ENCODE data around the gene HEXA. TPM values are rescaled to one million over a fixed set of nuclear protein-coding genes. Genes with fewer than 3 reads are reported as not detected.

The HEXA gene
- total and polyA plus RNA-seq, 2 of the 8 experiments (the other 6 are each of a cell fraction or from before 2014, with no cell fraction given): 52.5 to 73.7 TPM

GRCh38 chr15:72404356-72404755 is 28.5 kb upstream of the HEXA start:
- H2BK15ac ChIP-seq (ENCODE audit: low read length): no peak overlapping the region
- no peak overlapping the region for H2AK5ac ChIP-seq (ENCODE audit: low read depth, low read length)
- DNase-seq (ENCODE audit: low read depth in 1 of 2, low spot score in 2 of 2) (no peak), FAIRE-seq (no peak)
- H2BK20ac ChIP-seq (ENCODE audit: low read length): no peak overlapping the region
- no peak overlapping the region for H3K4ac ChIP-seq (replicated peaks; ENCODE audit: insufficient read length, low read depth, low read length)
- H4K8ac ChIP-seq (ENCODE audit: extremely low read depth, insufficient read depth, low read length): no peak overlapping the region
- H2BK120ac ChIP-seq (replicated peaks; ENCODE audit: low read depth, low read length): no peak overlapping the region
- POLR2A ChIA-PET (ENCODE audit: partially characterized antibody): interaction anchor here (1.1 kb wide), 1 partner anchor 22 kb away, joined by 3 read pairs; no protein-coding TSS in a partner anchor
- H4K20me1 ChIP-seq (replicated peaks in 1 of 2; ENCODE audit: control insufficient read depth in 1 of 2, insufficient read depth in 2 of 2, low read length in 2 of 2): no peaks in the 10 kb centered on the region
- no peak overlapping the region for H3K27ac ChIP-seq (ENCODE audit: low read depth, low read length)
- H3K14ac ChIP-seq (ENCODE audit: insufficient read length): no peak overlapping the region
- no peak overlapping the region for H4K91ac ChIP-seq (replicated peaks; ENCODE audit: insufficient read length, low read length)
- no peaks in the 10 kb centered on the region; a peak in 1 of 4 replicates for H3K9me3 ChIP-seq (ENCODE audit: insufficient read depth in 2 of 2, low read depth in 1 of 2, low read length in 1 of 2)
- 66% methylated on average over 3 of the region's 3 CpGs; no CpG with 5 or more reads in 1 of the 2 experiments for WGBS, 2 experiments (ENCODE audit: extremely low coverage in 1 of 2, insufficient coverage in 1 of 2, insufficient read length in 1 of 2, insufficient replicate concordance in 2 of 2, low coverage in 1 of 2, low lambda C conversion rate in 2 of 2, missing lambda C conversion rate in 1 of 2)
- no peak overlapping the region for H3K9ac ChIP-seq (replicated peaks in 1 of 4; ENCODE audit: extremely low read depth in 1 of 4, low read depth in 3 of 4, low read length in 3 of 4)
- H3K4me1 ChIP-seq (replicated peaks in 1 of 4; ENCODE audit: control insufficient read depth in 3 of 4, insufficient read depth in 4 of 4, low read length in 3 of 4): no peaks in the 10 kb centered on the region
- no peak overlapping the region for H4K5ac ChIP-seq (ENCODE audit: insufficient read length, low read depth, low read length)
- H2BK12ac ChIP-seq (ENCODE audit: low read depth, low read length): no peak overlapping the region
- no peak overlapping the region for H2AFZ ChIP-seq (ENCODE audit: low read length)
- no peak overlapping the region for H3K18ac ChIP-seq (ENCODE audit: extremely low read depth, low read length)
- H3K56ac ChIP-seq (replicated peaks; ENCODE audit: insufficient read length, low read depth, low read length): no peak overlapping the region
- H3K79me2 ChIP-seq (ENCODE audit: control insufficient read depth in 1 of 2, insufficient read depth in 2 of 2, low read length in 2 of 2): no peaks in the 10 kb centered on the region
- no peak for TF ChIP-seq BCL11A (IDR thresholded peaks at IDR 0.05; ENCODE audit: low read depth in 2 of 2, low read length in 2 of 2)
- TF ChIP-seq TAF7 (optimal IDR thresholded peaks at IDR 0.05; ENCODE audit: borderline replicate concordance, low read depth, low read length): no peak
- no peak for TF ChIP-seq KDM1A (IDR thresholded peaks at IDR 0.05; ENCODE audit: borderline replicate concordance, low read length)
- TF ChIP-seq NANOG (IDR thresholded peaks at IDR 0.05; ENCODE audit: insufficient read depth, low read depth, low read length, poor library complexity, severe bottlenecking): no peak
- no peak for TF ChIP-seq EZH2 (IDR thresholded peaks at IDR 0.05; ENCODE audit: low read depth, low read length, severe bottlenecking)
- no peak for TF ChIP-seq PHF8 (conservative IDR thresholded peaks at IDR 0.05; ENCODE audit: low read depth, low read length)
- TF ChIP-seq USF2 (IDR thresholded peaks at IDR 0.05; ENCODE audit: low read length): no peak
- no peak for TF ChIP-seq E2F6 (IDR thresholded peaks at IDR 0.05)
- TF ChIP-seq CBX5 (IDR thresholded peaks at IDR 0.05; ENCODE audit: low read depth, low read length): no peak
- no peak for TF ChIP-seq CBX8 (IDR thresholded peaks at IDR 0.05; ENCODE audit: borderline replicate concordance, low read depth, low read length)
- H3K23me2 ChIP-seq (ENCODE audit: low read depth, low read length): no peaks in the 10 kb centered on the region
- no peaks in the 10 kb centered on the region for H3K79me1 ChIP-seq (ENCODE audit: low read depth, low read length)
- H3K4me2 ChIP-seq (ENCODE audit: insufficient read depth in 1 of 2, low read depth in 2 of 2, low read length in 2 of 2): no peak overlapping the region
- no peaks in the 10 kb centered on the region for H3K36me3 ChIP-seq (ENCODE audit: control insufficient read depth in 2 of 4, insufficient read depth in 4 of 4, low read length in 3 of 4)
- peaks cover 0 to 3% (median 0%) of the 10 kb centered on the region in 4 experiments; a peak in 2 of 7 replicates for H3K27me3 ChIP-seq (replicated peaks in 1 of 4; ENCODE audit: control insufficient read depth in 3 of 4, extremely low read depth in 1 of 4, insufficient read depth in 3 of 4, low read length in 3 of 4)
- CTCF ChIA-PET (ENCODE audit: partially characterized antibody): interaction anchor here (0.7 to 1.0 kb wide), 2 partner anchors 41 to 140 kb away, joined by 3 read pairs; no protein-coding TSS in a partner anchor
- H3K23ac ChIP-seq (ENCODE audit: insufficient read length): no peak overlapping the region
- H3K4me3 ChIP-seq (ENCODE audit: extremely low read depth in 1 of 4, insufficient read depth in 2 of 4, low read depth in 3 of 4, low read length in 4 of 4): no peak overlapping the region
- no peak overlapping the region for H2BK5ac ChIP-seq (ENCODE audit: low read depth, low read length)
